CD14-positive monocyte (primary cell): Measurements from ENCODE around the gene DOK4. TPM values are rescaled to one million over a fixed set of nuclear protein-coding genes. Genes with fewer than 3 reads are reported as not detected.

ENCODE experiments used
- DNase-seq, 3 donors: peaks; one replicate each; pipeline ENCODE4 v3.0.0-alpha.2; 2011 to 2022
- H2AFZ ChIP-seq: 2 replicates; pipeline ENCODE4 v1.6.0; 2012; ENCODE audit warnings: mild to moderate bottlenecking, low read depth, low read length, inconsistent platforms; ENCODE audit not compliant: insufficient read depth, poor library complexity, severe bottlenecking
- H3K27ac ChIP-seq, 2 donors: 1 replicate in 1 of 2; 2 replicates in 1 of 2; pipeline ENCODE4 v1.5.1; 2012 to 2013; ENCODE audit warnings: low read length in 2 of 2, control low read depth in 1 of 2, inconsistent platforms in 1 of 2, low read depth in 1 of 2, mild to moderate bottlenecking in 1 of 2
- H3K27me3 ChIP-seq, 2 donors: one replicate each; pipeline versions ENCODE4 v1.6.0 to v1.6.1; 2011 to 2013; ENCODE audit warnings: low read length in 2 of 2; ENCODE audit not compliant: control insufficient read depth in 2 of 2, insufficient read depth in 2 of 2
- H3K36me3 ChIP-seq, 2 donors: replicated peaks in 1 of 2; 1 replicate in 1 of 2; 2 replicates in 1 of 2; pipeline versions ENCODE4 v1.5.1 to v1.6.1; 2012 to 2013; ENCODE audit warnings: low read length in 2 of 2, control low read depth in 1 of 2, inconsistent platforms in 1 of 2, mild to moderate bottlenecking in 1 of 2; ENCODE audit not compliant: insufficient read depth in 2 of 2, control insufficient read depth in 1 of 2
- H3K4me1 ChIP-seq, 2 donors: 1 replicate in 1 of 2; 2 replicates in 1 of 2; pipeline versions ENCODE4 v1.5.1 to v1.6.1; 2012 to 2013; ENCODE audit warnings: low read length in 2 of 2, control low read depth in 1 of 2, inconsistent platforms in 1 of 2, mild to moderate bottlenecking in 1 of 2, moderate library complexity in 1 of 2; ENCODE audit not compliant: insufficient read depth in 2 of 2, control insufficient read depth in 1 of 2
- H3K4me2 ChIP-seq: replicated peaks from 2 replicates; pipeline ENCODE3; 2012; ENCODE audit warnings: low read length, moderate library complexity, mild to moderate bottlenecking; ENCODE audit not compliant: poor library complexity, severe bottlenecking; ENCODE audit errors: extremely low read depth
- H3K4me3 ChIP-seq, 3 experiments: fragments of 200-600 bp in 1 of 3; sonication (generic) in 1 of 3; replicated peaks in 1 of 3; 1 replicate in 2 of 3; 2 replicates in 1 of 3; pipeline ENCODE4 v1.5.1; 2011 to 2013; ENCODE audit warnings: low read length in 3 of 3, mild to moderate bottlenecking in 3 of 3, control low read depth in 2 of 3, low read depth in 2 of 3, inconsistent platforms in 1 of 3, moderate library complexity in 1 of 3
- H3K79me2 ChIP-seq: 2 replicates; pipeline ENCODE4 v1.6.0; 2012; ENCODE audit warnings: mild to moderate bottlenecking, control low read depth, inconsistent platforms, low read length, moderate library complexity; ENCODE audit not compliant: insufficient read depth
- H3K9ac ChIP-seq: 2 replicates; pipeline ENCODE4 v1.6.0; 2017; ENCODE audit warnings: low read length, mild to moderate bottlenecking; ENCODE audit not compliant: insufficient read depth, poor library complexity, severe bottlenecking
- H3K9me3 ChIP-seq, 2 donors: replicated peaks in 1 of 2; 1 replicate in 1 of 2; 2 replicates in 1 of 2; pipeline versions ENCODE4 v1.5.1 to v1.6.1; 2012 to 2013; ENCODE audit warnings: low read length in 2 of 2, control low read depth in 1 of 2; ENCODE audit not compliant: control insufficient read depth in 1 of 2, insufficient read depth in 1 of 2
- H4K20me1 ChIP-seq: 2 replicates; pipeline ENCODE4 v1.6.0; 2012; ENCODE audit warnings: mild to moderate bottlenecking, low read length, control low read depth, moderate library complexity; ENCODE audit not compliant: insufficient read depth
- H3K27ac Mint-ChIP-seq, 7 donors: one replicate each; pipeline ENCODE4 v1.8.0; 2020; ENCODE audit warnings: mild to moderate bottlenecking in 7 of 7, mixed read lengths in 7 of 7, moderate library complexity in 6 of 7, inconsistent platforms in 2 of 7
- H3K27me3 Mint-ChIP-seq, 3 donors: one replicate each; pipeline ENCODE4 v1.8.0; 2021 to 2022; ENCODE audit warnings: low read depth in 3 of 3, mild to moderate bottlenecking in 3 of 3, mixed read lengths in 3 of 3, moderate library complexity in 3 of 3, inconsistent platforms in 1 of 3
- H3K36me3 Mint-ChIP-seq, 2 donors: one replicate each; pipeline ENCODE4 v1.8.0; 2020; ENCODE audit warnings: mixed read lengths in 2 of 2, inconsistent platforms in 1 of 2, mild to moderate bottlenecking in 1 of 2
- H3K4me1 Mint-ChIP-seq: one replicate; pipeline ENCODE4 v1.8.0; 2020; ENCODE audit warnings: mild to moderate bottlenecking, mixed read lengths
- H3K4me3 Mint-ChIP-seq, 2 donors: one replicate each; pipeline ENCODE4 v1.8.0; 2020; ENCODE audit warnings: mild to moderate bottlenecking in 2 of 2, mixed read lengths in 2 of 2, moderate library complexity in 1 of 2
- H3K9me3 Mint-ChIP-seq, 7 donors: one replicate each; pipeline ENCODE4 v1.8.0; 2020 to 2022; ENCODE audit warnings: mixed read lengths in 7 of 7, mild to moderate bottlenecking in 6 of 7, moderate library complexity in 6 of 7, inconsistent platforms in 2 of 7
- WGBS: methylation state at CpG from one replicate; pipeline ENCODE4 v1.1.5; 2013; ENCODE audit warnings: missing lambda C conversion rate; ENCODE audit not compliant: insufficient coverage; 5-methylcytosine and 5-hydroxymethylcytosine counted together
- intact Hi-C, 2 donors: fragments of 100-400 bp; cut with micrococcal nuclease; formaldehyde crosslinking; loops; one replicate each; pipeline versions ENCODE4 v1.15.0 to v1.15.1; 2023
- polyA plus RNA-seq, 3 donors: library from polyadenylated mRNA; depleted of rRNA in 1 of 3; unstranded in 2 of 3; stranded (reverse) in 1 of 3; fragments of 300-500 nt in 2 of 3; fragments of >200 nt in 1 of 3; fragmentation: Illumina TruSeq in 2 of 3; gene quantifications; 1 replicate in 2 of 3; 2 replicates in 1 of 3; pipeline ENCODE4 v1.2.3, GENCODE V29; 2012 to 2021
- TF ChIP-seq, protein P1 (sequence below): fragments of 200-600 bp; IDR thresholded peaks from one replicate; pipeline ENCODE4 v1.8.0; 2022; ENCODE audit warnings: antibody characterized with exemption, mild to moderate bottlenecking

Gene DOK4
- polyA plus RNA-seq, 3 donors: 0.09 to 0.17 TPM; not detected in 1

DNA sequence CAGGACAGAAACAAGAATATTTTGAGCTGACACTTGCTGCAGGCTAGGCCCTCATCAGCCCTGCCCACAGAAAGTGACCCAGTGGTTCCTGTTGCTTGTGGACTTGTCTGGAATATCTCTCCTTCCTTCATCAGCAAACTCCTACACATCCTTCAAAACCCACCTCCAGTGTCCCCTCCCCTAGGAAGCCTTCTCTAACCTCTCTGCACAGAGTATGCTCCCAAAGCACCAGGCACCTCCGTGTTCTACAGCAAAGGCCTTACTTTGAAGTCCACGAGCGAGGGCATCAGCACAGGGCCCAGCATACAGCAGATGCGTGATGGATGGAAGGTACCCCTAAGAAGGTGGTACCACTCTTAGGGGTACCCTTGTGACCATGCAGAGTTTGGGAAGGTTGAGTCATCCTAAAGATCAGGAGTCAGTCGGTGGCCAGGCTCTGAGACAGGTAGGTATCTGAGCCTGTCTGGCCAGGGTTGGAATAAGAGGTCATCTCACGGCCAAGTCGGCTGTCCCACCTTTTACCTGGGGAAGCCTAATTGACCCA is 48.1 kb upstream of the DOK4 start:
- H3K27ac ChIP-seq: no peak overlapping the region
- H2AFZ ChIP-seq: no peak overlapping the region
- no peak for DNase-seq
- TF ChIP-seq, protein P1, sequence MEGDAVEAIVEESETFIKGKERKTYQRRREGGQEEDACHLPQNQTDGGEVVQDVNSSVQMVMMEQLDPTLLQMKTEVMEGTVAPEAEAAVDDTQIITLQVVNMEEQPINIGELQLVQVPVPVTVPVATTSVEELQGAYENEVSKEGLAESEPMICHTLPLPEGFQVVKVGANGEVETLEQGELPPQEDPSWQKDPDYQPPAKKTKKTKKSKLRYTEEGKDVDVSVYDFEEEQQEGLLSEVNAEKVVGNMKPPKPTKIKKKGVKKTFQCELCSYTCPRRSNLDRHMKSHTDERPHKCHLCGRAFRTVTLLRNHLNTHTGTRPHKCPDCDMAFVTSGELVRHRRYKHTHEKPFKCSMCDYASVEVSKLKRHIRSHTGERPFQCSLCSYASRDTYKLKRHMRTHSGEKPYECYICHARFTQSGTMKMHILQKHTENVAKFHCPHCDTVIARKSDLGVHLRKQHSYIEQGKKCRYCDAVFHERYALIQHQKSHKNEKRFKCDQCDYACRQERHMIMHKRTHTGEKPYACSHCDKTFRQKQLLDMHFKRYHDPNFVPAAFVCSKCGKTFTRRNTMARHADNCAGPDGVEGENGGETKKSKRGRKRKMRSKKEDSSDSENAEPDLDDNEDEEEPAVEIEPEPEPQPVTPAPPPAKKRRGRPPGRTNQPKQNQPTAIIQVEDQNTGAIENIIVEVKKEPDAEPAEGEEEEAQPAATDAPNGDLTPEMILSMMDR: no peak
- WGBS: 93% methylated on average over 7 of the region's 7 CpGs
- Mint-ChIP-seq H3K27me3 (peaks cover 79 to 97% (median 88%) of the 10 kb centered on the region in 3 donors), H3K4me1 (peaks cover 61% of the 10 kb centered on the region), H3K4me3 (peak overlapping the region in 1 of 2 donors; percentile 70), H3K36me3 (peaks cover 0 to 7% of the 10 kb centered on the region in 2 donors), H3K9me3 (peaks cover 0 to 18% (median 6%) of the 10 kb centered on the region in 7 donors), H3K27ac (peak overlapping the region in 1 of 7 donors; percentile 55)
- H3K4me2 ChIP-seq: no peak overlapping the region
- no peaks in the 10 kb centered on the region for H3K9me3 ChIP-seq
- no peak overlapping the region for H3K9ac ChIP-seq
- intact Hi-C loops: no loop called here
- no peaks in the 10 kb centered on the region for H3K36me3 ChIP-seq
- no peak overlapping the region for H3K4me3 ChIP-seq
- peaks cover 48 to 59% of the 10 kb centered on the region in 2 donors for H3K4me1 ChIP-seq
- peaks cover 11% of the 10 kb centered on the region for H4K20me1 ChIP-seq
- peaks cover 26 to 89% of the 10 kb centered on the region in 2 donors for H3K27me3 ChIP-seq
- no peaks in the 10 kb centered on the region for H3K79me2 ChIP-seq

DNA sequence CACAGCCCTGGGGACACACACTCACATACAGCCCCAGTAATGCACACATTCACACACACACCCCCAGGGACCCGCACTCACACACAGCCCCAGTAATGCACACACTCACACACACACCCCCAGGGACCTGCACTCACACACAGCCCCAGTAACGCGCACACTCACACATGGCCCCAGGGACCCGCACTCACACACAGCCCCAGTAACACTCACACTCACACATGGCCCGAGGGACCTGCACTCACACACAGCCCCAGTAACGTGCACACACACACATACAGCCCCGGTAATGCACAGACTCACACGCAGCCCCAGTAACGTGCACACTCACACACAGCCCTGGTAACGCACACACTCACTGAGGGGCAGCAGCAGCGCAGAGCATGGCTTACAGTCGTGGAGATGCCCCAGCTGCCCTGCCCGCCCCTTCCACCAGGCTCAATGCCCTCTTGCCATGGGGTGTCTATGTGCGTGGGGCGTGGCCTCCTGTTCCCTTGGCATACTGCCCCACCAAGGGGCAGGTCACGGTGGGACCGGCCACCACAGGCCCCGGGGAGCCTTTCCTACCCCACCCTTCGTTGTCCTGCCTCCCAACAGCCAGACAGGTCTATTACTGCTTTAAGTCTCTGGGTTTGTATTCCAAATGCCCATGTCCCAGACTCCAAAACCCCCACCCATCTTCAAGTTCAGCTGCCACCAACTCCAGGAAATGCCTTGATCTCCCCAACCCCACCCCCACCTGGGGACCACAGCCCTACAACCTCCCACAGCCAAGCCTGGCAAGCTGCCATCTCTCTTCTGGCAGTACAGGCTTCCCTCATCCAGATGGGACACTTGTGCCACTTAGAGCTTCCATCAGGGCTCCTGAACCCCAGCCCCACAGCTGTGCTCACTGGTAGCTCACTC is 47.4 kb upstream of the DOK4 start:
- H3K79me2 ChIP-seq: no peaks in the 10 kb centered on the region
- 42% methylated on average over 10 of the region's 19 CpGs for WGBS
- Mint-ChIP-seq H3K9me3 (peaks cover 0 to 17% (median 6%) of the 10 kb centered on the region in 7 donors), H3K4me1 (peaks cover 58% of the 10 kb centered on the region), H3K27ac (no peak overlapping the region), H3K27me3 (peaks cover 74 to 91% (median 83%) of the 10 kb centered on the region in 3 donors), H3K4me3 (peak overlapping the region in 1 of 2 donors; percentile 70), H3K36me3 (peaks cover 0 to 7% of the 10 kb centered on the region in 2 donors)
- H3K27me3 ChIP-seq: peaks cover 25 to 84% of the 10 kb centered on the region in 2 donors
- H2AFZ ChIP-seq: no peak overlapping the region
- intact Hi-C loops: no loop called here
- H3K4me2 ChIP-seq: no peak overlapping the region
- no peak overlapping the region for H3K9ac ChIP-seq
- H3K4me3 ChIP-seq: no peak overlapping the region
- no peak for DNase-seq
- no peak overlapping the region for H3K27ac ChIP-seq
- TF ChIP-seq, protein P1: no peak
- peaks cover 46 to 59% of the 10 kb centered on the region in 2 donors for H3K4me1 ChIP-seq
- peaks cover 11% of the 10 kb centered on the region for H4K20me1 ChIP-seq
- no peaks in the 10 kb centered on the region for H3K9me3 ChIP-seq
- no peaks in the 10 kb centered on the region for H3K36me3 ChIP-seq
